IPS-20b (cell line): ENCODE measurements around the gene ARHGEF33.

Experiments
- H3K27ac ChIP-seq: one replicate; pipeline ENCODE4 v1.5.1; 2013; ENCODE audit warnings: low read length
- H3K27me3 ChIP-seq: 2 replicates; pipeline ENCODE4 v1.6.1; 2013; ENCODE audit warnings: mild to moderate bottlenecking, low read length, inconsistent platforms; ENCODE audit not compliant: insufficient read depth
- H3K36me3 ChIP-seq: 2 replicates; pipeline ENCODE4 v1.6.1; 2013; ENCODE audit warnings: low read depth, mild to moderate bottlenecking, inconsistent platforms, low read length, moderate library complexity; ENCODE audit not compliant: insufficient read depth
- H3K4me1 ChIP-seq: 2 replicates; pipeline ENCODE4 v1.6.1; 2013; ENCODE audit warnings: mild to moderate bottlenecking, control low read depth, inconsistent platforms, low read length, moderate library complexity; ENCODE audit not compliant: insufficient read depth
- H3K4me3 ChIP-seq: 2 replicates; pipeline ENCODE4 v1.5.1; 2013; ENCODE audit warnings: mild to moderate bottlenecking, low read length, inconsistent platforms
- H3K9ac ChIP-seq: 2 replicates; pipeline ENCODE4 v1.6.1; 2013; ENCODE audit warnings: low read depth, mild to moderate bottlenecking, inconsistent platforms, low read length, moderate library complexity
- H3K9me3 ChIP-seq: 2 replicates; pipeline ENCODE4 v1.6.1; 2013; ENCODE audit warnings: mild to moderate bottlenecking, low read depth, low read length, inconsistent platforms; ENCODE audit not compliant: insufficient read depth

Gene ARHGEF33

DNA sequence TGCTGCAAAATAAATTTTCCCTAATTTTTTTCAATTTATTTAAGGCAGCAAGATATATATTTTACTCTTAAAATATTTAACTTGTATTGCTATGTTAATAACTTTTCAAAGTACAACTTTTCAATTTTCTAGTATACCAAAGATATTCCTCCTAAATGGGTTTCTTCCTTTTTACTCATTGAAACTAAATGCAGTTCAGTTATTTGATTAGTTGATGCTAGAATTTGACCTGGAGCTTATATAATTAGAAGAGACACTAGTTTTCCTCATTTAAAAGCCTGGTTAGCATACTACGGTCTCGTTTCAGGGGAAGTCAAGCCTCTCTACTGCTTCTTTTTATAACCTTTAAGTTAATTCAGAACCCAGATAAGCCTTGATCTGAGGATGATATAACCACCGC, at the start of gene ARHGEF33:
Gene ARHGEF33 (plus strand): TSS at position 301 of the 400 bp plus-strand sequence. CDS start 29,573 bp downstream, outside the sequence.
- H3K4me1 ChIP-seq, result no peaks in the 10 kb centered on the region
- H3K27me3 ChIP-seq, result no peaks in the 10 kb centered on the region
- H3K36me3 ChIP-seq, result no peaks in the 10 kb centered on the region
- H3K4me3 ChIP-seq, result no peak within 1 kb of the TSS
- H3K9me3 ChIP-seq, result no peaks in the 10 kb centered on the region
- no peak within 1 kb of the TSS for H3K27ac ChIP-seq
- H3K9ac ChIP-seq, result no peak within 1 kb of the TSS

DNA sequence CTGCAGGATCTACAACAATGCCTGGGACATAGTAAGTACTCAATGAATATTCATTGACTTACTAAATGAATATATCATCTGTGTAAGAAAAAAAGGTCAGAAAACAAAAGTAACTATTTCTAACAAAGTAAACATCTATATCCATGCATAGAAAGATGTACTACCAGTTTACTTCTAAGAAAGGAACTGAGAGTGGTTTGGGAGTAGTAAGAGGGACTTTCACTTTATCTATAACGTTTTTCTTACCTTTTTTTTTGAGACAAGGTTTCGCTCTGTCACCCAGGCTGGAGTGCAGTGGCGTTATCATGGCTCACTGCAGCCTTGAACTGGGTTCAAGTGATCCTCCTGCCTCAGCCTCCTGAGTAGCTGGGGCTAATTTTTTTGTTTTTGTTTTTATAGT, 39.6 kb upstream of the ARHGEF33 start:
- no peaks in the 10 kb centered on the region for H3K27me3 ChIP-seq
- H3K4me3 ChIP-seq, result no peak overlapping the region
- no peaks in the 10 kb centered on the region for H3K4me1 ChIP-seq
- H3K36me3 ChIP-seq, result peaks cover 68% of the 10 kb centered on the region
- H3K9me3 ChIP-seq, result no peaks in the 10 kb centered on the region
- H3K9ac ChIP-seq, result no peak overlapping the region
- no peak overlapping the region for H3K27ac ChIP-seq

DNA sequence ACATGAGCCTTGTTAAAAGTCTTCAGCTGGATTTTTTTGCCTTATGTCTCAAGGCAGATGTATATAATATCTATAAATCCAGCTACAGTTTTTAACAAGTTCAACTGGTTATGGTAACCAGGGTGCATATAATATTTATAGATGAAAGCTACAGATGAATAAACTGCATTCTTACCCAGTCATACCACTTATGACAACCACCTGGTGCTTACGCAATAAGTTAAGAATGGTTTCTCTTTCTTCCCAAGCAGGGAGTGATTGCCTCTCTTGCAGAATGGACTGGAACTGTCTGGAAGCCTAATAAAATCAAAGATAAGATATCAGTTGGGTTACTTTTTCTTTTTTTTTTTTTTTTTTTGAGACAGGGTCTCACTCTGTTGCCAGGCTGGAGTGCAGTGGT, 33.5 kb upstream of the ARHGEF33 start:
- H3K9ac ChIP-seq, result no peak overlapping the region
- peaks cover 81% of the 10 kb centered on the region for H3K36me3 ChIP-seq

DNA sequence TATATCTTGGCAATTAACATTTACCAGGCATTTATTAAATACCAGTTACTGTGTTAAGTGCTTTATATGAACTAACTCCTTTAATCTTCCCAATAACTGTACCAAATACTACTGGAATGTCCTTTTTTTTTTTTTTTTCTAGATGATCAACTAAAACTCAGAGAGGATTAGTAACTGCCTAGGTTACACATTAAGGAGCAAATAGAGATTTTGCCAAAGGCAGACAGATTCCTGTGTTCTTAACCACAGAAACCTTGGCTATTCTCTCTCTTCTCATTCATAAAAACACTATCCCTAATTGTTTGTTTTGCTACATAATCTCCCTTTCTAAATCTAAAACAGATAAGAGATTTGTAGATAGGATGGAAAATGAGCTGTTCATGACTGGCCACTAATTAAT, 27.2 kb upstream of the ARHGEF33 start:
- Histone ChIP-seq H3K9ac (no peak overlapping the region), H3K27me3 (no peaks in the 10 kb centered on the region), H3K36me3 (peaks cover 66% of the 10 kb centered on the region), H3K27ac (no peak overlapping the region), H3K4me1 (no peaks in the 10 kb centered on the region), H3K4me3 (no peak overlapping the region), H3K9me3 (no peaks in the 10 kb centered on the region)

More for the DNA sequence above, 33.5 kb upstream of the ARHGEF33 start:
- Histone ChIP-seq H3K27ac (no peak overlapping the region), H3K9me3 (no peaks in the 10 kb centered on the region), H3K27me3 (no peaks in the 10 kb centered on the region), H3K4me1 (no peaks in the 10 kb centered on the region), H3K4me3 (no peak overlapping the region)

DNA sequence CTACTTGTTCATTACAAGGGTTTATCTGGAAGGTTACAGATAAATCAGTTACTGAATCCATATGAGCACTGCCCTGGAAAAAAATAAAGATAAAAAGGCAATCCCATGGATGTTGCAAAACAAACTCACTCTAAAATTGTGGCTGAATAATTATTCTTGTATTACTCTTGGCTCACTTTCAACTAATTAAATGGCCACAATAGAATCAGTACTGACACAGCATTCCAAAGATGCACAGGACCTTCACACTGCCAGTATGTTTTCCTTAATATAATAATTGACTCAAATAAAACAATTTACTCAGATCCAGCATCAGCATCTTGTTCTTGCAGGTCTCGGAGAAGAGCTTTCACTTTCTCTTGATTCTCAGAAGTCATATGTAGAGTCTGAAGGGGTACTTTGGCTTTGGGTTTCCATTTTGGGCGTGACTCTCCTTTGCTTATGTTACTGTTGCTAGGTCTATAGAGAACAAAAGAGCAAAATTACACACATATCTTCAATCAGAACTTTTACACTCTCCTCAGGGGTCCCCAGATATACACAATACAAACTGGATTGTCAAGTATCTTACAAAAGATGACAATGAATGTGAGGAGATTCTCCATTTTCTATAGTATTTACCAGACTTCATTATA, 26.5 kb upstream of the ARHGEF33 start:
- H3K4me3 ChIP-seq, result no peak overlapping the region

DNA sequence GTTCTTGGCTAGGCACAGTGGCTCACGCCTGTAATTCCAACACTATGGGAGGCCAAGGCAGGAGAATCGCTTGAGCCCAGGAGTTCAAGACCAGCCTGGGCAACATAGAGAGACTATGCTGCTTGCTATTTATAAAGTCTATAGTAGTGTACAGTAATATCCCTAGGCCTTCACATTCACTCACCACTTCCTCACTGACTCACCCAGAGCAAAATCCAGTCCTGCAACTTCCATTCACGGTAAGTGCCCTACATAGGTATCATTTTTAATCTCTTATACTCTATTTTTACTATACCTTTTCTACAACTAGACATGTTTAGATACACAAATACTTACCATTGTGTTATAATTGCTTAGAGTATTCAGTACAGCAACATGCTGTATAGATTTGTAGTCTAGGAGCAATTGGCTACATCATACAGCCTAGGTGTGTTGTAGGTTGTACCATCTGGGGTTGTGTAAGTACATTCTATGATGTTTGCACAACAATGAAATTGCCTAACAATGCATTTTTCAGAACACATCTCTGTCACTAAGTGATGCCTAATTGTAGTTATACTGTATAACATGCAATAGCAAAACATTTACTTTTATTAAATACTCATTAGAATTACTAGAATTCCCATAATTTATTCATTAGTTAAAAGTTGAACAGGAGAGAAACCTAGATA, 22.8 kb upstream of the ARHGEF33 start:
- no peak overlapping the region for H3K9ac ChIP-seq
- H3K27ac ChIP-seq, result no peak overlapping the region
- H3K4me1 ChIP-seq, result no peaks in the 10 kb centered on the region
- no peak overlapping the region for H3K4me3 ChIP-seq
- no peaks in the 10 kb centered on the region for H3K27me3 ChIP-seq
- H3K9me3 ChIP-seq, result no peaks in the 10 kb centered on the region
- H3K36me3 ChIP-seq, result peaks cover 36% of the 10 kb centered on the region

More for the DNA sequence above, 26.5 kb upstream of the ARHGEF33 start:
- H3K9ac ChIP-seq, result no peak overlapping the region
- peaks cover 65% of the 10 kb centered on the region for H3K36me3 ChIP-seq
- H3K27me3 ChIP-seq, result no peaks in the 10 kb centered on the region
- H3K9me3 ChIP-seq, result no peaks in the 10 kb centered on the region
- no peaks in the 10 kb centered on the region for H3K4me1 ChIP-seq
- no peak overlapping the region for H3K27ac ChIP-seq

DNA sequence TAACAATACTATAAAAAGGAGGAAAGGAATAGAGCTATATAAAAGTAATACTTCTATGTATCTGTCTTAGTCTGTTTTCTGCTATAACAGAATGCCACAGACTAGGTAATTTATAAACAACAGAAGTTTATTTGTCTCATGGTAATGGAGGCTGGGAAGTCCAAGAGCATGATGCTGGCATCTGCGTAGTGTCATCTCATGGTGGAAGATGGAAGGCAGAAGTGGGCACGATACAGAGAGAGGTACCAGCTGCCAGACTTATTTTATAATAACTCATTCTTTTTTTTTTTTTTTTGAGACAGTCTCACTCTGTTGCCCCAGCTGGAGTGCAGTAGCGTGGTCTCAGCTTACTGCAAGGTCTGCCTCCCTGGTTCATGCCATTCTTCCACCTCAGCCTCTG, 18.2 kb upstream of the ARHGEF33 start:
- Histone ChIP-seq H3K9me3 (no peaks in the 10 kb centered on the region), H3K9ac (no peak overlapping the region), H3K27me3 (no peaks in the 10 kb centered on the region), H3K27ac (no peak overlapping the region), H3K36me3 (peaks cover 14% of the 10 kb centered on the region), H3K4me1 (0 out of 2 replicates have a peak, but pooled peaks cover 3% of the 10 kb centered on the region), H3K4me3 (no peak overlapping the region)

DNA sequence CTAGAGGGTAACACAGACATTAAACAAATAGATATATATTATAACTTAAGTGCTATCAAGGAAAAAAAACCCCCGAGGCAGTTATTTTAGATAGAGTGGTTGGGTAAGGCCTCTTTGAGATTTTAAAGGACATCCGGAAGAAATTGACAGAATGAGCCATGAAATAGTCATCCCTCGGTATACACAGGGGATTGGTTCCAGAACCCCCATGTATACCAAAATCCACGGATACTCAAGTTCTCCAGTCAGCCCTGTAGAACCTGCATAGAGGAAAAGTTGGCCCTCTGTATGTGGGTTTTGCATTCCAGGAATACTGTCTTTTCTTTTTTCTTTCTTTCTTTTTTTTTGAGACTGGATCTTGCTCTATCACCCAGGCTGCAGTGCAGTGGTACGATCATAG, 15.9 kb upstream of the ARHGEF33 start:
- Histone ChIP-seq H3K27ac (no peak overlapping the region), H3K4me1 (0 out of 2 replicates have a peak, but pooled peaks cover 3% of the 10 kb centered on the region), H3K36me3 (no peaks in the 10 kb centered on the region), H3K27me3 (no peaks in the 10 kb centered on the region), H3K9ac (no peak overlapping the region), H3K9me3 (no peaks in the 10 kb centered on the region), H3K4me3 (no peak overlapping the region)

DNA sequence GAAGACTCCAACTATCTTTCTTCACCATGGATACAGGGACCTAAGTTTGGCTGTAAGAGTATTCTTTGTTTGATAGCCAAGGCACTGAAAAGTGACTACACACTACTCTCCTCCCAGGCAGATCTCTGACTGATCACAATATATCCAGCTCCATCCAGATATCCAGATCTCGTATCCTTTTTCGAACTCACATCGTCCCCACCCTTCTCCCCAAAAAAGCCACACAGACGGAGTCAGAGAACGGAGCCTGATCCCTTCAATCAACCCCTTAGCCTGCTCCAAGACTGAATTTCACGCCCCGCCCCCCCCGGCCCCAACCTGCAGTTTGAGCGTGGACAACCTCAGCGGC, 14.5 kb upstream of the ARHGEF33 start:
- Histone ChIP-seq H3K27me3 (no peaks in the 10 kb centered on the region), H3K27ac (no peak overlapping the region), H3K9me3 (no peaks in the 10 kb centered on the region), H3K9ac (peak overlapping the region; percentile 87), H3K36me3 (no peaks in the 10 kb centered on the region), H3K4me3 (peak overlapping the region; percentile 99), H3K4me1 (0 out of 2 replicates have a peak, but pooled peaks cover 3% of the 10 kb centered on the region)

DNA sequence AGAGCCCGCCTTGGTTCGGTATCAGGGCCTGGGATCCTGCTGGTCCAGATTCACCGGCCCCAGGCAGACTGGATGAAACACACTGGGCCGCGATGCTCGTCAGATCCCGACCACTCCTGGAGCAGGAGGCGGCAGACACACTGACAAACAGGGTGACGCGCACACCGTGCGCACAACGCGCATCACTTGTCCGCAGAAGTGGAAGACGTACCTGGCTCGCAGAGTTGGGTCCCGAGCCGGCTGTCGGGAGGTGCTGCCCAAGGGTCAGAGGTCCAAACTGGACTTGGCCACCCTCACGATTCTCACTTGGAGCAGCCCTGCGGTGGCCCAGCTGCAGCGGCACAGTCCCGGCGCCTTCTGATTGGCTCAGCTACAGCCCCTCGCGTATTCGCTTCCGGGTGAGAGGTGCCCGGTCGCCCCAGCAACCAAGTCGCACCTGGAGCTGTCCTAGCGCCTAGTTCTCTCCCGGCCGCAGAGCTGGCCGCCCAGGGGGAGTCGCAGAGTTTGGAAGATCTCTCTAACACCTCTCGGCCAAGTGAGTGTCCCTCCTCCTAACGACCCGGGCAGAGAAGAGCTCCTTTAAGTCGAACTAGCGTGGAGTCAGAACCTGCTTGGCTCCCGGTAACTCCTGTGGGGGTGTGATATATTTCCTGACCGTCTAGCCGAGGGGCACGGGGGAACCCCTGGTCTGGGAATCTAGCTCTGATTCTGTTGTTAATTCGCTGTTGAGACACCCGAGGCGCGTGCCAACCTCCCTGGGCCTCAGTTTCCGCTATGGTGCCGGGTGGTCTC, 13.9 kb upstream of the ARHGEF33 start, which contains the start of the genes DHX57 and MORN2:
Gene DHX57 (minus strand): TSS at position 359 of the 792 bp plus-strand sequence. CDS start 7,529 bp downstream, outside the sequence.
Gene MORN2 (plus strand): TSS at position 401 of the 792 bp plus-strand sequence.
- Histone ChIP-seq H3K9ac (peak within 1 kb of the TSS; percentile 87), H3K27me3 (no peaks in the 10 kb centered on the region), H3K36me3 (no peaks in the 10 kb centered on the region), H3K27ac (no peak within 1 kb of the TSS), H3K4me3 (peak within 1 kb of the TSS; percentile 99), H3K9me3 (no peaks in the 10 kb centered on the region), H3K4me1 (0 out of 2 replicates have a peak, but pooled peaks cover 3% of the 10 kb centered on the region)

DNA sequence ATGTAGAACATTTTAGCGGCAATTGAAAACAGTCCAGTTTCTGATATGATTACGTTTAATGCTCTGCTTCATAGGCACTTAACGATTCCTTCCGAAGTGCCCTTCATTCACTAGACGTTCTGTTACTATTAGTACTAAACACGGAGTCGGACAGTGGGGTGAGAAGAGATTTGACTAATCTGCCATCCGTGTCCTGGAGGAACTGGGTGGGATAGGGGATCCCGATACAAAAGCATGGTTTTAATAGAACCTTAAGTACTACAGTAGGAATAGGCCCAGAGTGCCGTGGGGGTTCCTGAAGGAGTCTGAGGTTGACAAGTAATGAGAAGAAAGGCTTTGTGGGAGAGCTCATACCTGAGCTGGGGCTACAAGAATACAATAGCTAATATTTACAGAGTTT, 13.3 kb upstream of the ARHGEF33 start:
- Histone ChIP-seq H3K27ac (no peak overlapping the region), H3K4me3 (peak overlapping the region; percentile 99), H3K36me3 (no peaks in the 10 kb centered on the region), H3K9ac (peak overlapping the region; percentile 87; the same call in 1 of the 2 replicates), H3K27me3 (no peaks in the 10 kb centered on the region), H3K9me3 (no peaks in the 10 kb centered on the region), H3K4me1 (0 out of 2 replicates have a peak, but pooled peaks cover 3% of the 10 kb centered on the region)
